GM21528 (cell line): Measurements from ENCODE around the gene STRN4.

ENCODE experiments used
- ATAC-seq: cut with Tn5 transposase; IDR thresholded peaks from one replicate; pipeline ENCODE4 v1.9.1; 2021; ENCODE audit warnings: mild to moderate bottlenecking, moderate library complexity; ENCODE audit not compliant: unreplicated experiment, low FRiP score

The STRN4 gene

GRCh38 chr19:46727757-46728156, 18.5 kb downstream of the STRN4 start:
- ATAC-seq, result no peak

GRCh38 chr19:46726971-46727501, 19.2 kb downstream of the STRN4 start:
- no peak for ATAC-seq

- ATAC-seq, result no peak
Measured at GRCh38 chr19:46726551-46726950, 19.7 kb downstream of the STRN4 start.

GRCh38 chr19:46725859-46726393, 20.3 kb downstream of the STRN4 start:
- no peak for ATAC-seq

GRCh38 chr19:46725036-46725820, 21.0 kb downstream of the STRN4 start:
- no peak for ATAC-seq

- ATAC-seq, result no peak
Measured at GRCh38 chr19:46724468-46724867, 21.8 kb downstream of the STRN4 start.

- no peak for ATAC-seq
Measured at GRCh38 chr19:46723471-46723870, 22.8 kb downstream of the STRN4 start.

- no peak for ATAC-seq
Measured at GRCh38 chr19:46723023-46723461, 23.2 kb downstream of the STRN4 start.

GRCh38 chr19:46722421-46723022, 23.7 kb downstream of the STRN4 start:
- ATAC-seq, result no peak

GRCh38 chr19:46722004-46722380, 24.3 kb downstream of the STRN4 start:
- no peak for ATAC-seq

- no peak for ATAC-seq
Measured at GRCh38 chr19:46721269-46722003, 24.8 kb downstream of the STRN4 start.

- ATAC-seq, result no peak
Measured at GRCh38 chr19:46720503-46721239, 25.6 kb downstream of the STRN4 start.

GRCh38 chr19:46719629-46720502, 26.4 kb downstream of the STRN4 start:
- no peak for ATAC-seq

- ATAC-seq, result no peak
Measured at GRCh38 chr19:46718934-46719622, 27.2 kb downstream of the STRN4 start.

GRCh38 chr19:46718157-46718933, 27.9 kb downstream of the STRN4 start:
- ATAC-seq, result no peak

GRCh38 chr19:46717716-46718143, 28.5 kb downstream of the STRN4 start:
- no peak for ATAC-seq

GRCh38 chr19:46717034-46717715, 29.1 kb downstream of the STRN4 start, which contains the start of gene PRKD2:
Gene PRKD2, minus strand, starts transcription at chr19:46717114. Its CDS starts 744 bp downstream, at chr19:46716370.
- ATAC-seq, result no peak
